Measurements from ENCODE around the gene JTB.

The JTB gene

GRCh38 chr1:153987621-153988020 is 10.1 kb upstream of the JTB start (continued):
- TF ChIP-seq POU6F1 (CRISPR knock-in tag; IDR thresholded peaks at IDR 0.05; ENCODE audit: borderline replicate concordance, low read depth): no peak

DNA sequence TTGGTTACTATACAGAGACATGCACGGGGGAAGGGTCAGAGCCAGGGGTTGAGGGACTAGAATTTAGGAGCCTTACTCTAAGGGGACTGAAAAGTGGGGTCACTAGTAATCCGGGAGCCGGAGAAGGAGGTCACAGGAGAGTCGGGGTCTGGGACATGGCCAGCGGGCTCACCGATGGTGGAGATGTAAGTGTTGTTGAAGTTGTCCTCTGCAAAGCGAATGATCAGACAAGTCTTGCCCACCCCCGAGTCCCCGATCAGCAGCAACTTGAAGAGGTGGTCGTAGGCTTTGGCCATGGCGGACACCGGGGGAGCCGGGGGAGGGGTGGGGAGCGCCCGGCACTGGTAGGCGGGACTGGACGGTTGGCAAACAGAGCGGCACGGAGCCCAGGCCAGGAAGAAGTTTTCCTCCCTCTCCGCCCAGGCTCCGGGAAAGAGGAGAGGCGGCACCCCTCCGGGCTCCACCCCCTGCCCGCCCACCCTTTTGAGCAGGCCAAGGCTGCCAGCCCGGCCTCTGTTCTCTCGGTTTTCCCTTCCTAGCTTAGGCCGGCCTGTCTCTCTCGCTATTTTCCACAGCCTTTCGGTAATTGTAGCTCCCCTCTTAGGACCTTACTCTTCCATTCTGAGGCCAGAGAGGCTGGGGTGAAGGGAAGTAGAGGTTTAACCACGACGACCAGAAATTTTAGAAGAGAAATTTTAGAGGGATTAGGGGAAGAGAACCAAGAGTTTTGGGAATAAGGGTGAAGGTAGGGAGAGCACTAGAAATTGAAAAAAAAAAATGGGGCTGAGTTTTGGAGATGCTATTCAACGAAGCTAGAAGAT is 8.7 kb upstream of the JTB start, which contains the start of gene RAB13:
RAB13 (minus strand) TSS at position 399 of the 821 bp plus-strand sequence; CDS start at position 296, 103 bp downstream.
- peak; percentile 89 for ATAC-seq
- no peak for TF ChIP-seq SNAI2 (CRISPR knock-in tag; IDR thresholded peaks at IDR 0.05)
- TF ChIP-seq ISL1 (CRISPR knock-in tag; IDR thresholded peaks at IDR 0.05): no peak
- no peak for TF ChIP-seq RARB (CRISPR knock-in tag; IDR thresholded peaks at IDR 0.05)
- no peak for TF ChIP-seq PATZ1 (CRISPR knock-in tag; IDR thresholded peaks at IDR 0.05; ENCODE audit: borderline replicate concordance)
- TF ChIP-seq TOX (CRISPR knock-in tag; IDR thresholded peaks at IDR 0.05; ENCODE audit: borderline replicate concordance): no peak
- TF ChIP-seq BACH2 (CRISPR knock-in tag; IDR thresholded peaks at IDR 0.05; ENCODE audit: borderline replicate concordance): no peak
- TF ChIP-seq GLIS3 (CRISPR knock-in tag; IDR thresholded peaks at IDR 0.05): no peak
- TF ChIP-seq ZC3H10 (CRISPR knock-in tag; IDR thresholded peaks at IDR 0.05): no peak
- no peak for TF ChIP-seq ZFP30 (CRISPR knock-in tag; IDR thresholded peaks at IDR 0.05)
- TF ChIP-seq ZNF565 (CRISPR knock-in tag; conservative IDR thresholded peaks at IDR 0.05; ENCODE audit: low read depth): no peak
- no peak for TF ChIP-seq ZFP3 (CRISPR knock-in tag; IDR thresholded peaks at IDR 0.05)
- TF ChIP-seq CREB5 (CRISPR knock-in tag; IDR thresholded peaks at IDR 0.05; ENCODE audit: low read depth): no peak
- TF ChIP-seq CSDC2 (CRISPR knock-in tag; IDR thresholded peaks at IDR 0.05): no peak
- TF ChIP-seq ZNF8 (CRISPR knock-in tag; IDR thresholded peaks at IDR 0.05): no peak
- TF ChIP-seq PPARA (CRISPR knock-in tag; IDR thresholded peaks at IDR 0.05; ENCODE audit: borderline replicate concordance): no peak
- TF ChIP-seq ARNTL (CRISPR knock-in tag; IDR thresholded peaks at IDR 0.05; ENCODE audit: borderline replicate concordance, low read depth): no peak
- no peak for TF ChIP-seq TCF4 (CRISPR knock-in tag; IDR thresholded peaks at IDR 0.05; ENCODE audit: borderline replicate concordance)
- no peak for TF ChIP-seq TSHZ2 (CRISPR knock-in tag; IDR thresholded peaks at IDR 0.05)

DNA sequence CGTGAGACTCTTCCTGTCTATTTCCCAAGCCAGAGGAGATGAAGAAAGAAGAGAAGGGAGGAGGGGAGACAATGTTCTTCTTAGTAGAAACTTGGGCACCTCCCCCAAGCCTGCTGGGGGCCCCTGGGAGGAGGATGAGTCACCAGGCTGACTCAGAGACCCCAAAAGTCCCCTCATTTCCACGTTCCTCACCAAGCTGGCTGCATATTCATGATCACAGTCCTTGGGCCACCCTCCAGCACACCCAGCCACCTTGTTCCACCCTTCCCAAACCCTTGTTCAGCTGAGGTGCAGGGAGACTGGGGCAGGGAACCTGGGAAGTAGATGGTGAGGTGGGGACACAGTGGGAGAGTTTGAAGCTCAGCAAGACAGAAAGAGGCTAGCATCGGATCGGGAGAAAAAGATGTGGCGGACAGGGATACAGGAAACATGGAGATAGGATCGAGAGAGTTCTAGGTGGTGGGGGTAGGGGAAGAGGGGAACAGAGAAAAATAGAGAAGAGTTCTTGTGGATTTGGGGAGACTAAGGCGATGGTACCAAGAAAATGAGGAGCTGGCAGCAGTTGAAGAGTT is 8.0 kb upstream of the JTB start:
- TF ChIP-seq ISL1 (CRISPR knock-in tag; IDR thresholded peaks at IDR 0.05) (no peak), ZFP30 (CRISPR knock-in tag; IDR thresholded peaks at IDR 0.05) (no peak), ZNF8 (CRISPR knock-in tag; IDR thresholded peaks at IDR 0.05) (no peak), SNAI2 (CRISPR knock-in tag; IDR thresholded peaks at IDR 0.05) (no peak), ZFP3 (CRISPR knock-in tag; IDR thresholded peaks at IDR 0.05) (no peak), TOX (CRISPR knock-in tag; IDR thresholded peaks at IDR 0.05; ENCODE audit: borderline replicate concordance) (no peak), CSDC2 (CRISPR knock-in tag; IDR thresholded peaks at IDR 0.05) (no peak), PPARA (CRISPR knock-in tag; IDR thresholded peaks at IDR 0.05; ENCODE audit: borderline replicate concordance) (no peak), ZNF70 (CRISPR knock-in tag; IDR thresholded peaks at IDR 0.05) (no peak)
- TF ChIP-seq, protein P1, sequence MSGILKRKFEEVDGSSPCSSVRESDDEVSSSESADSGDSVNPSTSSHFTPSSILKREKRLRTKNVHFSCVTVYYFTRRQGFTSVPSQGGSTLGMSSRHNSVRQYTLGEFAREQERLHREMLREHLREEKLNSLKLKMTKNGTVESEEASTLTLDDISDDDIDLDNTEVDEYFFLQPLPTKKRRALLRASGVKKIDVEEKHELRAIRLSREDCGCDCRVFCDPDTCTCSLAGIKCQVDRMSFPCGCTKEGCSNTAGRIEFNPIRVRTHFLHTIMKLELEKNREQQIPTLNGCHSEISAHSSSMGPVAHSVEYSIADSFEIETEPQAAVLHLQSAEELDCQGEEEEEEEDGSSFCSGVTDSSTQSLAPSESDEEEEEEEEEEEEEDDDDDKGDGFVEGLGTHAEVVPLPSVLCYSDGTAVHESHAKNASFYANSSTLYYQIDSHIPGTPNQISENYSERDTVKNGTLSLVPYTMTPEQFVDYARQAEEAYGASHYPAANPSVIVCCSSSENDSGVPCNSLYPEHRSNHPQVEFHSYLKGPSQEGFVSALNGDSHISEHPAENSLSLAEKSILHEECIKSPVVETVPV (CRISPR knock-in tag; IDR thresholded peaks at IDR 0.05): no peak
- ATAC-seq: peak; percentile 7

Data from SK-N-SH treated with all-trans-retinoic acid at 6 μM for 48 hours (cell line).